ENCODE data around the gene ATP5PO. TPM values are rescaled to one million over a fixed set of nuclear protein-coding genes. Genes with fewer than 3 reads are reported as not detected.

The ATP5PO gene
- total and polyA plus RNA-seq, 2 of the 8 experiments (the other 6 are each of a cell fraction or from before 2014, with no cell fraction given) = 251 to 267 TPM

GRCh38 chr21:33858667-33859372 lies 56.8 kb downstream of the ATP5PO start:
- Histone ChIP-seq H3K36me3 (ENCODE audit: control insufficient read depth in 2 of 4, insufficient read depth in 4 of 4, low read length in 3 of 4) (no peaks in the 10 kb centered on the region), H3K18ac (ENCODE audit: extremely low read depth, low read length) (no peak overlapping the region; the same call in 1 of the 2 replicates), H2BK5ac (ENCODE audit: low read depth, low read length) (no peak overlapping the region), H3K9me3 (ENCODE audit: insufficient read depth in 2 of 2, low read depth in 1 of 2, low read length in 1 of 2) (no peaks in the 10 kb centered on the region), H3K4me1 (replicated peaks in 1 of 4; ENCODE audit: control insufficient read depth in 3 of 4, insufficient read depth in 4 of 4, low read length in 3 of 4) (peaks cover 0 to 16% (median 13%) of the 10 kb centered on the region in 4 experiments; a peak in 5 of 7 replicates), H3K27ac (ENCODE audit: low read depth, low read length) (no peak overlapping the region), H3K4me3 (ENCODE audit: extremely low read depth in 1 of 4, insufficient read depth in 2 of 4, low read depth in 3 of 4, low read length in 4 of 4) (no peak overlapping the region), H2AFZ (ENCODE audit: low read length) (peak overlapping the region; percentile 91), H4K5ac (ENCODE audit: insufficient read length, low read depth, low read length) (no peak overlapping the region), H4K91ac (replicated peaks; ENCODE audit: insufficient read length, low read length) (peak overlapping the region; percentile 11), H4K20me1 (replicated peaks in 1 of 2; ENCODE audit: control insufficient read depth in 1 of 2, insufficient read depth in 2 of 2, low read length in 2 of 2) (no peaks in the 10 kb centered on the region), H2AK5ac (ENCODE audit: low read depth, low read length) (no peak overlapping the region), H3K79me1 (ENCODE audit: low read depth, low read length) (no peaks in the 10 kb centered on the region), H3K56ac (replicated peaks; ENCODE audit: insufficient read length, low read depth, low read length) (no peak overlapping the region), H2BK15ac (ENCODE audit: low read length) (peak overlapping the region; percentile 9; the same call in 1 of the 2 replicates), H3K14ac (ENCODE audit: insufficient read length) (no peak overlapping the region), H3K23me2 (ENCODE audit: low read depth, low read length) (no peaks in the 10 kb centered on the region), H3K23ac (ENCODE audit: insufficient read length) (no peak overlapping the region), H3K9ac (replicated peaks in 1 of 4; ENCODE audit: extremely low read depth in 1 of 4, low read depth in 3 of 4, low read length in 3 of 4) (no peak overlapping the region), H3K4ac (replicated peaks; ENCODE audit: insufficient read length, low read depth, low read length) (no peak overlapping the region), H3K4me2 (ENCODE audit: insufficient read depth in 1 of 2, low read depth in 2 of 2, low read length in 2 of 2) (peak overlapping the region; percentile 28 to 30; a peak in 2 of 4 replicates), H3K79me2 (ENCODE audit: control insufficient read depth in 1 of 2, insufficient read depth in 2 of 2, low read length in 2 of 2) (no peaks in the 10 kb centered on the region), H2BK12ac (ENCODE audit: low read depth, low read length) (no peak overlapping the region), H2BK20ac (ENCODE audit: low read length) (no peak overlapping the region), H4K8ac (ENCODE audit: extremely low read depth, insufficient read depth, low read length) (peak overlapping the region; percentile 63; the same call in 1 of the 2 replicates), H3K27me3 (replicated peaks in 1 of 4; ENCODE audit: control insufficient read depth in 3 of 4, extremely low read depth in 1 of 4, insufficient read depth in 3 of 4, low read length in 3 of 4) (no peaks in the 10 kb centered on the region; a peak in 1 of 7 replicates), H2BK120ac (replicated peaks; ENCODE audit: low read depth, low read length) (no peak overlapping the region)
- ChIA-PET POLR2A (ENCODE audit: partially characterized antibody) (interaction anchor here (0.7 to 1.5 kb wide), 2 partner anchors 12 to 19 kb away, joined by 3 to 5 read pairs; no protein-coding TSS in a partner anchor), CTCF (ENCODE audit: partially characterized antibody) (interaction anchor here (0.5 to 1.0 kb wide), 2 partner anchors 11 to 562 kb away, joined by 3 to 5 read pairs; no protein-coding TSS in a partner anchor)
- no peak for DNase-seq (ENCODE audit: low read depth in 1 of 2, low spot score in 2 of 2)
- no peak for FAIRE-seq
- 74% methylated on average over 15 of the region's 15 CpGs; no CpG with 5 or more reads in 1 of the 2 experiments for WGBS, 2 experiments (ENCODE audit: extremely low coverage in 1 of 2, insufficient coverage in 1 of 2, insufficient read length in 1 of 2, insufficient replicate concordance in 2 of 2, low coverage in 1 of 2, low lambda C conversion rate in 2 of 2, missing lambda C conversion rate in 1 of 2)
- TF ChIP-seq ASH2L (IDR thresholded peaks at IDR 0.05; ENCODE audit: low read length) (no peak), KDM1A (IDR thresholded peaks at IDR 0.05; ENCODE audit: borderline replicate concordance, low read length) (no peak), SRF (IDR thresholded peaks at IDR 0.05; ENCODE audit: low read depth, low read length) (no peak), TAF1 (IDR thresholded peaks at IDR 0.05; ENCODE audit: low read depth, low read length) (no peak), MAFK (IDR thresholded peaks at IDR 0.05; ENCODE audit: low read depth, low read length) (no peak), TBP (IDR thresholded peaks at IDR 0.05; ENCODE audit: low read depth, low read length) (no peak), ATF2 (IDR thresholded peaks at IDR 0.05; ENCODE audit: low read length) (no peak), CEBPB (IDR thresholded peaks at IDR 0.05; ENCODE audit: low read depth, low read length) (no peak), POLR2A (IDR thresholded peaks at IDR 0.05; ENCODE audit: control extremely low read depth in 1 of 2, low read depth in 2 of 2, low read length in 2 of 2) (no peak), RFX5 (IDR thresholded peaks at IDR 0.05; ENCODE audit: borderline replicate concordance, low read depth, low read length) (no peak), NANOG (IDR thresholded peaks at IDR 0.05; ENCODE audit: insufficient read depth, low read depth, low read length, poor library complexity, severe bottlenecking) (no peak), HDAC6 (IDR thresholded peaks at IDR 0.05; ENCODE audit: low read depth, low read length) (no peak)
